GM21390 (cell line): Measurements from ENCODE around the gene CTNNA2.

Experiments used
- ATAC-seq: cut with Tn5 transposase; IDR thresholded peaks from one replicate; pipeline ENCODE4 v1.9.1; 2021; ENCODE audit not compliant: unreplicated experiment

CTNNA2 gene

DNA sequence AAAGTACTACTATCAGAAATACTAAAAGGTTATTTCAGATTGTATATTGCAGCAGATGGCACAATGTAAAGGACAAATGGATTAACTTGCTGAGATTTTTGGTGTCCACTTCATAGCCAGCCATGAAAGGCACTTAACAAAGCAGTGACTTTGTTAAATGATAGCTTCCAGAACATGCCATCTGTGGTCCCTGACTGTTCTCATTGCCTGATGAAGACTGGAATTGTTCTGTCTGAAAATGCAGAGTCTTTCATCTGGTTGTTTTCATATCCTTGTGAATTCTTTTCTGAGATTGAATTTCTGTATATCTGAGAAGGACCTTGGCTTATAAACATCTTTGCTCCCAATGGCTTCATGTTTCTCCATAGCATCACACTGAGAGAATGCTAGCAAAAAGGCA is 836.1 kb downstream of the CTNNA2 start:
- no peak for ATAC-seq

DNA sequence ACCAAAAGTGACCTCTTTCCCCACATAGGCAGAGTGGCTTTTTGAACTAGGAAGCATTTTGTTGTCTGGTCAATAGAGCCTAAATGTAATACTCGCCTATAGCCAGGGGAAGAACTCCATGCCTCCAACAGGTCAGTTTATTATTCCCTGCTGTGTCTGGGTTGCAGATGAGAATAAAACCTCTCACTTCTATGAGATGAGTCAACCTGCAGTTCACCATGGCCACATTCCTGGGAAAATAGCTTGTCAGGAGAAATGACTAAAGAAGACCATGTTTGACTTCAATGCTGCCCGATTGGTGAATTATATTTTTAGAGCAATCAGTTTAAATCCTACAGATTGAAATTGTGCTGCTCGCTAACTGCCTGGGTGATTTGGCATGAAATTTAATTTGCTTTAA is 838.4 kb downstream of the CTNNA2 start:
- no peak for ATAC-seq

DNA sequence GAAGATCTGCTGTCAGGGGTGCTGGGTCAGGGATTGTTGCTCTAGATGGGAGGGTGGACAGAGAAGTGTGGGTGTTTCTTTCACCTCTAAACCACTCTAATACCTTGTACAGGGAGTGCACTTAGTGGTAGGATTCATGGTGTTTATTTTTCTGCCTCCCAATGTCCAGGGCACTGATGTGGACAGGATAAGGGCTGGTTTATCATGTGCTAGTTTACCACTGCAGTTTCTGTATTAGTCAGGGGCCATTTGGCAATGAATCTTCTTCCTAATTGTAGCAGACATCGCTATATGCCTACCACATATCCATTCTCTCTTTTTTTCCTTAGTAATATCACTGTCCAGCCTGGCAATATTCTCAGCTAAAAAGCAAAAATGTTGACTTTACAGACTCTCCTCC is 842.0 kb downstream of the CTNNA2 start:
- no peak for ATAC-seq

DNA sequence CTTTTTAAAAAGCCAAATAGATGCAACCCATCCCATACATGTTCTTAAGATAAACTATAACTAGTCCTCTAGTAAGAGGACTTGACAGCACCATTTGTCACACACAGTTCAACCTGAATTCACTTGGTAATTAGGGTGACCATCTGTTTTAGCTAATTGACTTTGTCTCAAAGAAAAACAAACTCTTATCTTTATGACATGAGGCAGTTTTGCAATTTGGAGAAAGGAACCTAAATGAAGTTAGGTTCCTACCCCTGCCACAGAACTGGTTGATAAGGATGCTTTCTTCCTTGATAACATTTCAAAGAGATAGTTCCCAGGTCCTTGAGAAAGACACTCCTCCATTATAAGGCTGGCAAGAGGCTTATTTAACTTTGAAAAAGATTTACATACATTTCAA is 849.1 kb downstream of the CTNNA2 start:
- ATAC-seq: no peak

DNA sequence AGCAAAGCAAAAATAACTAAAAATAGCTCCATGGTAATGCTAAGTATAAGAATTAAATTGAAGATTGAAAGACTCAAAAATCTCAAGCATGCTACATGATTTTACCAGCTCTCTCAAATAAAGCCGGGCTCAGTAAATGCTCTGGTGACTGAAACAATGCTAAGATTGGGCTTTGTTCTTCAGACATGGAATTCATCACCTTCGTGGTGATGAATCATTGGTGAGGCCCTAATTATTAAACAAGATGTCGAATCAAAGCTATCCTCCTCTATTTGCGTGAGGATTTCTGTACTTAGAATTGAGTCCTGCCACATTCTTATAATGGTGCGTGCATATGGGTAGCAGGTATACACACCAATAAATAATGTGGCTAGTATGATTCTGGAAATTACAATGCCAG is 850.5 kb downstream of the CTNNA2 start:
- no peak for ATAC-seq

DNA sequence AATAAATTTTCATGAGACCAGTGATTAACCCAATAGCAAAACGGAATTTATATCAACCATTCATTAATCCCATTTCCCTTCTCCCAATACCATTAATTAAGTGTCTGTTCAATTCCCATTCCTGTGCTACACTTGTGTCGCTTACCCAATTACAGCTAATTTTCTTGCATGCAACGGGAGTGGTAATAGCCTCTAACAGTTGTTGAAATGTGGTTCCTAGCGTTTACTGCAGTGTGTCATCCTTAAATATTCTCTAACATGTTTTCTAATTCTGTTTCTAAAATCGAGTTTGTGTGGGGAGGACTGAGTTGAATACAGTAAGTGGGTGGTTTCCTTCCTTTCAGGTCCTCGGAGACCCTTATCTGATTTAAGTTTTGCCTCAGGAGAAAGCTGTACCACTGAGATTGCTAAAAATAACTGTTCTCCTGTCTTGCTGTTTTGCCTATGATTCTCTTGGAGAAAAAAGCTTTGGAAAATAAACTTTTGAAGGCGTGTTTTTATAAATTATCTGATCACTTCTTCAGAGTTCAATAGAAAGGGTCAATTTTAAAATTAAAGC is 851.0 kb downstream of the CTNNA2 start:
- no peak for ATAC-seq

DNA sequence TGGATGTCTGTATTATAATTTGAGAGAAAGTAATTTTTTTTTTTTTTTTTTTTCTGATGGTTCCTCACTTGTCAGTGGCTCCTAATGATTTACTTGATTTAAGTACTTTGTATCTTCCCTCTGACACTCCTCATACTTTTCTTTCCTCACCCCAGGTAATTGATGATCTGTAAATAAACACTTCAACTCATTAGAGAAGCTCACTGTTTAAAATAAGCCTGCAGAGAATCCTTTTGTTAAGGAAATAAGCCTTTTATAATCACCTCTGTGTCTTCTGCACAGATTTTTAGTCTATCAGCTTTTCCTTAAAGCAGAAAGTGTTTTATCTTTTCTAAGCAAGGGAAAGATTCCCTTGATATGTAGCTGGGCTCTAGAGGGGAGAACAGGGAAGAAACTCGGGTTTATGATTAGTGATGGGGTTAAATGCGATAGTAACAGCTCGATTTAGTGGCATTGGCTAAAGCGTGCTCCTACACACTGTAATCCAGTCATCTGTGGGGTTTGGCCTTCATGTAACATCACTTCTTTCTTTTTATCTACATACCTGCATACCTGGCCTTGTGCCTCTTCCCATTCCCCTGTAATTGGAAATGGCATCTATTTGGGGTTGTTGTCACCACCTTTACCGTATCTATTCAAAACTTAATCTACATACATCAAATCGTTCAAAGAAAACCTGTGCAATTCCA is 851.8 kb downstream of the CTNNA2 start:
- ATAC-seq: no peak

DNA sequence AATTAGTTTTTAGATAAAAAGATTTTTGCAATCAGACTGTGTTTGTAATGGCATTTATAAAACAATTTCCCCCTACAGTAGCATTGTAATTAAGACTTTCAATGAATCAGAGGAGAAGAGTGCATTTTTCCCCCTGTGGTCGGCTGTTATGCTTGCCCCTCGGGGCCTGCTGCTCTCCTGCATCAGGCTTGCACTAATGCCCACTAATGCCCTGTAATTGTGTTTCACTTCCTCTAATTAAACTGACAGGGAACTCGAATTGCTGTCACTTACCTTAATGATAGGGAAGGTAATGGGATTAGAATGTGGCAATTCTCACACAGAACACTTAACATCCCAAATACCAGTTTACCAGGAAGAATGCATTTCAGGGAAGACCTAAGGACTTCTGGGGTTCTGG is 852.9 kb downstream of the CTNNA2 start:
- no peak for ATAC-seq

DNA sequence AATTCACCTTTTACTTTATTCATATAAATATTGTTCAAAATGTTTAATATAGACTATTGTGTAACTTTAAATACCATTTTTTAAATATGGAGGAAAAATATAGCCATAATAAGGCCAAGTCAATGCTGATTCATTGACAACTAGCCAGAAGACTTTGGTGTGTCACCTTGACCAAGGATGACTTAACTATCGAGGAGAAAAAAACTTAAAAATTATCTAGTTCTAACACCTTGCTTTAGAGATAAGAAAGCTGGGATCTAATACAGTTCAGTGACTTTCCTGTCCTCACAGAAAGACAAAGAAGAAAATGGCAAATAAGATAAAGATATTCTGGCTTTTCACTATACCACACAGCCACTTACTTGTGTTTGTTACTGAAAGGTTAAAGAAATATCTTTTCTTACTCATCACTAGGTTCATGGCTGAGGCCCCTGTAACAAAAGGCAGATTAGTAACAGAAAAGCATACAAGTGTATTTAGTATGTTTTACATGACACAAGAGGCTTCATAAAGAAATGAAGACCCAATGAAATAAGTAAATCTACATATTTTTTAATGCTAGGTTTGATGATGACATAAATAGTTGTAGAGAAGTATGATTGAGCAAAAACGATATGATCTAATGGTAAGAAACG is 857.6 kb downstream of the CTNNA2 start:
- ATAC-seq: no peak

DNA sequence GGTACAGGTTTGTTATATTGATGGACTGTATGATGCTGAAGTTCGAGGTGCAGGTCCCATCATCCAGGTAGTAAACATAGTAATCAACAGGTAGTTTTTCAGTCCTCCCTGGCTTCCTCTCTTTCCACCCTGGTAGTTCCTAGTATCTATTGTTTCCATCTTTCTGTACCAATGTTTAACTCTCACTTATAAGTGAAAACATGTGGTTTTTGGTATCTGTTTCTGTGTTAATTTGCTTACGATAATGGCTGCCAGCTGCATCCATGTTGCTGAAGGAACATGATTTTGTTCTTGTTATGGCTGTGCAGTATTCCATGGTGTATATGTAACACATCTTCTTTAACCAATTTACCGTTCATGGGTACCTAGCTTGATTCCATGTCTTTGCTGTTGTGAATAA is 861.3 kb downstream of the CTNNA2 start:
- ATAC-seq: no peak

DNA sequence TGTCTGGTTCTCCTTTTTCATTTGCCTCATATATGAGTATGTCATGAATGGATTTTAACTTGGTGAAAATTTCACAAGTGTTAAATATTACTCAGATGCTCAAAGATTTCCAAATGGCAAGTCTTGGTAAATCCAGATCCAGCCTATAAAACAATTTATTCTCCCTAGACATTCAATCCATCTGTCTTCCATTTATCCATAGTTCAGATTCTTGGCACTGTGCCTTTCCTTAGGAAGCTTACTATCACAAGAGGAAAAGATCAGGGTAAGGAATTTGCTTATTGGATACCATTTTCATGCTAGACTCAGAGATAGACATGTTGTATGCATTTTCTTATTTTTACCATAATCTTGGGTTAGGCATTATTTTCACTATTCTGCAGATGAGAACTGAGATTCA is 864.2 kb downstream of the CTNNA2 start:
- ATAC-seq: no peak

DNA sequence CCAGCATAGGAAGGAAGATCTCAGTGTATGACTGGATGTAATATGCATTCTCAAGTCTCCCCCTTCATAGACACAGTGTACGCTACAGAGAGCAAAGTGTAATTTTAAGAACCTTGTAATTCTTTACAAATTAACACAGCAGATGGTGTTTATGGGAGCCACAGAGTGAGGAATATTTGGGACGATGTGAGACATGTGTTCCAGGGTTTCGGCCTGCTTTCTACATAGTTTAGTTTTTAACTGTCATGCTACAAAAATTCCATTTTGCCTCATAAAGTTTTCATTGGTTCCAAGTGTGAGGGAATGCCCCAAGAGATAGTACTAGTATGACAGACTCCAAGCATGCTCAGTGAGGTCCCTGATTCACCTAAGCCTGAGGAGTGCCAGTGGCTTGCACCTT is 867.9 kb downstream of the CTNNA2 start:
- ATAC-seq: no peak

DNA sequence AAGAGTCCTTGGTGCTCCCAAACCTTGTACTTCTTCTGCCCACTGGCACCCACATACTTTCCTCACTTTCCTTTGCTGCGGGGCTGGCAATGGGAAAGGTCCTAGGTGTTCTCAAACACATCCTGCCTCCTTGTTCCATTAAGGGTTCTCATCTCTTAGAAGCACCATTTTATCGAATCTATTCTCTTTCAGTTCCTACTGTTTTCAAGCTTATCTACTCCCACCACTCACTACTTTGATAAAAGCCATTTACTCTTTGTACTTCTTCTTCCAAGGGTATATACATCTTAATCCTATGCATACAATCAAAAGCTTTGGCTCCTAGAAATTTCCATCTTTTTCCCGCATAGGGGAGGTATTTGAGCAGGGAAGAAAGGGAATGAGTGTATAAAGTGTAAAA is 868.8 kb downstream of the CTNNA2 start:
- no peak for ATAC-seq

DNA sequence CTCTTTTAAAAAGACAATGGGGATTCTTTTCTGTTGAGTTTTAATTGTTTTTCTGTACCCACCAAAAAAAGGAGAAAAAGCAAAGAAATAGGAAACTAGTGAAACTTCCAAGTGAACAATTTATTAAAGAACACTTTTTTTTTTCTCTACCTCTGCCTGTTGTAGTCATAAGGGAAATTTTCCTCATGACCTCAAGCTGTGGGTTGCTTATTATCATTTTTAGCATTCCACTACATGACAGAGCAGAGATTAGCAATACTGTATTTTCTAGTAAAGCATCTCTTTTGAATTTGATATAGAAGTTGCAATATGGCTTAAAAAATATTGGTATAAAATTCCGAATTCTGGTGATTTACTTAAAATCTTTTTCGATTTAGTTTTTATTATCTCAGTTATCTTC is 879.6 kb downstream of the CTNNA2 start:
- no peak for ATAC-seq

DNA sequence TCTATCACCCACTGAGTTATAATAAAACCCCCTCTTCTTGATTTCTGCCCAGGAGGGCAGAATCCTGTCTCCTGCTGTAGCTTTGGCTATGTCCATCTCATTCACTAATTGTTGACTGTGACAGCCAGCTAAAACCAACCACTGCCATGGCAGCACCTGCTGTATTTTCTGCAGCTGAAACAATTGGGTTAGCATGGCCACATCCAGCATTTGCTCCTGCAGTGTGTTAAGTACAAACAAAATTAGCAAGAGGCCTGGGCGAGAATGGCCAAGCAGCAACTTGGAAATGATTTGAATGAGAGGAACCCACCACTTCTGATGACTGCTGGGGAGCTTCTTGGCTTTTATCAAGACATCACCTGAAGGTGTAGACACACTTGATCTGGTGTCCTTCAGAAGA is 881.1 kb downstream of the CTNNA2 start:
- ATAC-seq: no peak

DNA sequence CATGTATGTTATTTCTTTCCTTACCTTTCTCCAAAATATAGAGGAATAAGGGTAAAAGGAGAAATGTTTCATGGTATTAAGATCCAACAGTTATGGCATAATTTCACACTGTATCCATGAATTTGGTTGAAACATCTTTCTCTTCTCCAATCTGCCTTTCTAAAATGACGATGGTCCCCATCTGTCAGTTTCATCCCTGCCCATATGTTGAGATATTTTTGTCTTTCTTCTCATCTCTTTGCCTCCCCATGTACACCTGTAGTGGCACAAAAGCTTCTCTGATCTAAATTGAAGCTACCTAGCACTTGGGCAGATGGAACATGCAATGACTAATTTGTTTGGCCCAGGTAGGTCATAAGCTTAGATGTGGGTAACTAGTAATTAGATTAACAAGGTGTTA is 882.4 kb downstream of the CTNNA2 start:
- ATAC-seq: no peak

DNA sequence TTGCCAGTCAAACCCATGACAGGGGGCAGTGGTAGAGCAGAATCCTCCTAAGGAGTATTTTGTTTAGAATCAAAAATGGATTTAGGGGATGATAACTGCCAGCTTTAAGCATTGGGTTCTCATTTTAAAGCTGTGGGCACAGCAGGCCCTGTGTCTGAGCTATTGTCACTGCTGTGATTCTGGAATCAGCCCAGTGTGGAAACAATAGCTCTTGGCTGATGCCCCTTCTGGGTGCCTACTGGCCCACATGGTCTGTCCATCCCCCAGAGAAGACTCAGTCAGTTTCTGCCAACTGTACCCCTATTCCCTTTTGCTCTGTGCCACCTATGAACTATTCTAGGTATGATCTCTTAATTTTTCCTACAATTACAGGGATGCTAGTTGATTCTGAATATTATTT is 883.4 kb downstream of the CTNNA2 start:
- no peak for ATAC-seq

DNA sequence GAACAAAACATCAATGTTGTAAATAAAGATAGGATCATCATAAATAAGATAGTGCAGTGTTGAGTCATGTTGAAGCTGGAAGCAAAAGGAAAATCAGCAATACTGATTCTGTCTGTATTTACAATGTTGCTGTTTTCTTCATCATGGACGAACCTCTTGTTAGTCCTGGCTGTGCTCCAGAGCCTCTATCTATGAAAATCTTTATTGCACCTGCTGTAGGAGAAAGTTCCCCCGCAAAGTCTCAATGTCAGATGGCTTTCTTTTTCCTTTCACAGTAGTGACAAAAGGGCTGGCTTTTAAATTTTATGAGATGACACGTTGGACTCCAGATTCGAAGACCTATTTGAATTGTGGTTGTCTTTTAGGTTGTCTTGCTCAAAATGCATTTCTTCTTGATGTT is 890.2 kb downstream of the CTNNA2 start:
- no peak for ATAC-seq

DNA sequence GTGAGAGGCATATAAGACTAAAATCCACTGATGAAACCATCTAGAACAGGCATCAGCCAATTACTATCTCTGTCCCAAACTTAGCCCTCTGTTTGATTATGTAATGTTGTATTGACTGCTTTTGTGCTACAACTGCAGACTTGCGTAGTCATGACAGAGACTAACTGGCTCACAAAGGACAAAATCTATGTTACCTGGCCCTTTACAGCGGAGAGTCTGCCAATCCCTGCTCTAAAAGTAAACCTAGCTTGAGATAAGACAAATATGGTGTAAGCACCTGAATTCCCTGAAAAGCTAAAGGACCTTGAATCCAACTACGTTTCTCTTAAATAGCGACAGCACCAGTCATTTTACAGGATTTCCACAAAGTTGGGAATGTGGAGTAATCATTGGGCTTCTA is 894.5 kb downstream of the CTNNA2 start:
- no peak for ATAC-seq

DNA sequence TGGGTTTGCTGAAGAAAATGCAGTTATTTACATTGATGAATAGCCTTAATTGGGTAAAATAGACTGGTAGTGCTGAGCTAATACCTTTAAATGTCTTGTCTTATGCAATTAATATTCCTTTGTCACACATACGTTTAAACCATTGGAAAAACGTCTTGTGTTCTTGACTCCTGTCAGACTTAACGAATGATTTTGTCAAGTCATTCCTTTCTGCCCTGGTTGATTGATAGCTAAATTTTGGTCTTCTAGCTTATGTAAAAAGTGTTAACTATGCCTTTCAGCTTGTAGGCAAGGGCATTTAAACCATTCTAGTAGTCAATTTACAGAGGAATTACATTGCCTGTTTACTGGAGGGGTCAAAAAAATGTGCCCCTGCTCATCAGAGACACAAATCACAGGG is 897.5 kb downstream of the CTNNA2 start:
- ATAC-seq: no peak

DNA sequence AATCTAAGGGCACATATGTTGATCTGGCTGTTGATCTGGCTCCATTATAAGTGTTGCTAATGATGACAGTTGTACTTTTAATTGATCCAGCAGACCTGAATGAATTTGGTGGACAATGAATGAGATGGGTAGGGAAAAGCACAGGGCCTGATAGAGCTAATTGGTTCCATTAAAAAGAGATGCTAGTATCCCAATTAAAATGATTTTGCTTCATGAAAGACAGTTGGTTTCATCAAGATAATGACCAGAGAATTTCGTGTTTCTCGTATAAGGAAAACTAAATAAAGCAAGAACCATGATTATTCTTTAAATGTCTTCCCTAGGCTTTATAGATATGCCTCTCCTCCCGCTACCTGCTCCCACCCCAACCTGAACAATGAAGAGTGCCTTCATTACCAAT is 900.3 kb downstream of the CTNNA2 start:
- no peak for ATAC-seq

DNA sequence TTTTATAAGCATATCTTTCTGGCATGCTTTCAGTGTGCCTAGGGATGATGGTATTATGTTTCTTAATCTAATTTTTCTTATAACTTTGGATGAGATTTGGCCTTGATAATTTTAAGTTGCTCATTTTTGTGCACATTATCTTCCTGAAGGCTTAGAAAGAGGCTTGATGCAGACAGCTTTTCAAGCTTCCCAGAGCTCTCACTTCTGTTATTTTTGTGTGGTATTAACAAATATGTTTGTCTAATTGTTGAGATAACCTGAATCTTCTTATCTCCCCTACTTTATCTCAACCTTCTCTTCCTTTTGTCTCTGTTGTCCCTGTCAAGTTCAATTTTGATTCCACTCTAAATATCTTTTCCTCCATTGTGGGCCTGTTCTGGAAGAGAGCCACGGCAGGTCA is 904.9 kb downstream of the CTNNA2 start:
- no peak for ATAC-seq
